OCI-LY7 (cell line): Measurements from ENCODE around the gene SLC25A13.

Experiments
- EZH2phosphoT487 ChIP-seq: fragments of 200-600 bp; sonication (generic); IDR thresholded peaks from 2 replicates; pipeline ENCODE4 v1.6.1; 2018; ENCODE audit warnings: low read depth, borderline replicate concordance, mild to moderate bottlenecking, mixed run types, antibody characterized with exemption, low read length, moderate library complexity, mixed read lengths
- TF ChIP-seq, protein P1 (sequence below): fragments of 200-600 bp; sonication (generic); conservative IDR thresholded peaks from 2 replicates; pipeline ENCODE4 v1.5.1; 2014; ENCODE audit warnings: mild to moderate bottlenecking, antibody characterized with exemption, low read length, moderate library complexity, mixed read lengths

DNA sequence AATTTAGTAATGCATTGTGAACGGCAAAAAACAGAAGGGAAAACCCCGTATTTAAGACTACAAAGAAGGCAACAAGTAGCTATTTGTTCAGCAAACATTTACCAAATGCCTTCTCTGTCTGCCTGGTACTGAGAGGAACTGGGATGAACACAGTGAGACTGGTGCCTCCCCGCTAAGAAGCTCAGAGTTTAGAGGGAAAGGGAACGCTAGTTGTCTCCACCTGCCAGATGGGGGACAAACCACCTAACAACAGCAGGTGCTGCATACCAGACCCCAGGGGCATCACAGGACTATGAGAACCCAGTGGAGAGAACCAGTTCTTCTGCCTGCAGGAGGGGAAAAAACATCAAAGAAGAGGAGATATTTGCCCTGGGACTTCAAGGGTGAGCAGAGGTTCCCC is 147.1 kb downstream of the SLC25A13 start:
- TF ChIP-seq, protein P1, sequence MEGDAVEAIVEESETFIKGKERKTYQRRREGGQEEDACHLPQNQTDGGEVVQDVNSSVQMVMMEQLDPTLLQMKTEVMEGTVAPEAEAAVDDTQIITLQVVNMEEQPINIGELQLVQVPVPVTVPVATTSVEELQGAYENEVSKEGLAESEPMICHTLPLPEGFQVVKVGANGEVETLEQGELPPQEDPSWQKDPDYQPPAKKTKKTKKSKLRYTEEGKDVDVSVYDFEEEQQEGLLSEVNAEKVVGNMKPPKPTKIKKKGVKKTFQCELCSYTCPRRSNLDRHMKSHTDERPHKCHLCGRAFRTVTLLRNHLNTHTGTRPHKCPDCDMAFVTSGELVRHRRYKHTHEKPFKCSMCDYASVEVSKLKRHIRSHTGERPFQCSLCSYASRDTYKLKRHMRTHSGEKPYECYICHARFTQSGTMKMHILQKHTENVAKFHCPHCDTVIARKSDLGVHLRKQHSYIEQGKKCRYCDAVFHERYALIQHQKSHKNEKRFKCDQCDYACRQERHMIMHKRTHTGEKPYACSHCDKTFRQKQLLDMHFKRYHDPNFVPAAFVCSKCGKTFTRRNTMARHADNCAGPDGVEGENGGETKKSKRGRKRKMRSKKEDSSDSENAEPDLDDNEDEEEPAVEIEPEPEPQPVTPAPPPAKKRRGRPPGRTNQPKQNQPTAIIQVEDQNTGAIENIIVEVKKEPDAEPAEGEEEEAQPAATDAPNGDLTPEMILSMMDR, result no peak
- no peak for TF ChIP-seq EZH2phosphoT487
